K562 (cell line): Measurements from ENCODE around the gene CTIF. TPM values are rescaled to one million over a fixed set of nuclear protein-coding genes. Genes with fewer than 3 reads are reported as not detected.

Experiments used
- ATAC-seq: fragments of 200-7000 bp; cut with Tn5 transposase; 3 replicates; pipeline ENCODE4 v1.9.1; 2020; ENCODE audit warnings: moderate library complexity
- BruUV-seq: library from RNA; stranded (reverse); fragments of 400-500 nt; replicated peaks from 2 replicates; lab custom pipeline; 2021; lab: Mats Ljungman, UMichigan
- CTCF ChIA-PET: fragments of 300-600 bp; formaldehyde crosslinking; extraction: SDS; loops from one replicate; lab custom pipeline; 2021; ENCODE audit warnings: low intra/inter-chr PET ratio; lab: Yijun Ruan, JAX
- POLR2A ChIA-PET: fragments of 300-600, 350-650 bp; sonication (Branson Sonifier 250); formaldehyde crosslinking; extraction: SDS; loops from one replicate; lab custom pipeline; 2021; ENCODE audit warnings: antibody characterized with exemption, inconsistent platforms; lab: Yijun Ruan, JAX
- DNase-seq, 4 experiments: peaks; one replicate each; pipeline versions ENCODE4 v3.0.0 to v3.0.0-alpha.2; 2011 to 2018; ENCODE audit warnings: low spot score in 3 of 4, mixed read lengths in 3 of 4; ENCODE audit errors: extremely low read depth in 1 of 4
- FAIRE-seq: peaks from 2 replicates; lab custom pipeline; 2011; peaks lifted over from hg19 to GRCh38; lab: Jason Lieb, UNC
- H2AFZ ChIP-seq: 2 replicates; pipeline ENCODE4 v1.6.0; 2011; ENCODE audit warnings: low read depth, low read length, control low read depth, inconsistent platforms
- H3K27ac ChIP-seq: fragments of 200-600 bp; 3 replicates; pipeline ENCODE4 v1.8.0; 2011; ENCODE audit warnings: low read depth, mild to moderate bottlenecking, control low read depth, inconsistent platforms, low read length, moderate library complexity, mixed read lengths; ENCODE audit errors: extremely low read depth
- H3K27me3 ChIP-seq, 2 experiments: fragments of 300-600 bp in 1 of 2; 2 replicates in 1 of 2; 3 replicates in 1 of 2; pipeline versions ENCODE4 v1.6.0 to v1.8.0; 2011; ENCODE audit warnings: inconsistent platforms in 2 of 2, low read length in 2 of 2, mild to moderate bottlenecking in 1 of 2, mixed read lengths in 1 of 2, moderate library complexity in 1 of 2; ENCODE audit not compliant: control insufficient read depth in 2 of 2, insufficient read depth in 2 of 2
- H3K36me3 ChIP-seq: fragments of 300-600 bp; 3 replicates; pipeline ENCODE4 v1.8.0; 2011; ENCODE audit warnings: mild to moderate bottlenecking, low read length, inconsistent platforms; ENCODE audit not compliant: control insufficient read depth, insufficient read depth
- H3K4me1 ChIP-seq, 2 experiments: fragments of 200-600 bp in 1 of 2; replicated peaks in 1 of 2; 2 replicates in 1 of 2; 3 replicates in 1 of 2; pipeline versions ENCODE4 v1.5.1 to v1.8.0; 2011; ENCODE audit warnings: inconsistent platforms in 2 of 2, low read length in 2 of 2, mild to moderate bottlenecking in 1 of 2, mixed read lengths in 1 of 2, moderate library complexity in 1 of 2; ENCODE audit not compliant: control insufficient read depth in 2 of 2, insufficient read depth in 2 of 2
- H3K4me2 ChIP-seq: 2 replicates; pipeline ENCODE4 v1.6.1; 2011; ENCODE audit warnings: low read length, control low read depth, inconsistent platforms, mixed read lengths; ENCODE audit not compliant: insufficient read depth
- H3K4me3 ChIP-seq: fragments of 200-600 bp; sonication (generic), shearing (Covaris generic); 2 replicates; pipeline ENCODE4 v1.5.1; 2016; ENCODE audit warnings: control low read depth, inconsistent platforms
- H3K79me2 ChIP-seq: fragments of 200-600 bp; 3 replicates; pipeline ENCODE4 v1.8.0; 2011; ENCODE audit warnings: low read length, inconsistent platforms; ENCODE audit not compliant: control insufficient read depth, insufficient read depth
- H3K9ac ChIP-seq, 2 experiments: 2 replicates each; pipeline versions ENCODE4 v1.6.0 to v1.6.1; 2011; ENCODE audit warnings: low read depth in 2 of 2, low read length in 2 of 2, control low read depth in 1 of 2, inconsistent platforms in 1 of 2, mild to moderate bottlenecking in 1 of 2, mixed read lengths in 1 of 2; ENCODE audit not compliant: insufficient read depth in 1 of 2
- H3K9me1 ChIP-seq: one replicate; pipeline ENCODE4 v1.6.0; 2011; ENCODE audit warnings: inconsistent platforms, mild to moderate bottlenecking, low read length, moderate library complexity; ENCODE audit not compliant: control insufficient read depth, insufficient read depth
- H3K9me3 ChIP-seq: replicated peaks from 2 replicates; pipeline ENCODE4 v1.5.1; 2011; ENCODE audit warnings: low read depth, low read length, inconsistent platforms; ENCODE audit not compliant: control insufficient read depth, insufficient read depth
- H4K20me1 ChIP-seq: replicated peaks from 2 replicates; pipeline ENCODE4 v1.6.1; 2011; ENCODE audit warnings: low read length, inconsistent platforms, mixed read lengths; ENCODE audit not compliant: control insufficient read depth, insufficient read depth
- ZFX ChIP-seq: sonication (generic); formaldehyde crosslinking; IDR thresholded peaks from 2 replicates; pipeline ENCODE4 v1.8.0; 2022; ENCODE audit warnings: mild to moderate bottlenecking, missing genetic modification reagents, moderate library complexity
- ZNF140 ChIP-seq: fragments of 250-450 bp; sonication (Bioruptor Pico); IDR thresholded peaks from 2 replicates; pipeline ENCODE4 v1.8.0; 2021; ENCODE audit warnings: moderate library complexity, mild to moderate bottlenecking, inconsistent platforms
- ZNF444 ChIP-seq: fragments of 250-450 bp; sonication (Bioruptor Pico); IDR thresholded peaks from 2 replicates; pipeline ENCODE4 v1.4.0; 2020; ENCODE audit warnings: mild to moderate bottlenecking, moderate library complexity
- ZNF589 ChIP-seq: fragments of 200-800 bp; sonication (Bioruptor generic); IDR thresholded peaks from 2 replicates; pipeline ENCODE4 v1.6.1; 2016; ENCODE audit warnings: low read depth, missing genetic modification characterization, missing compliant biosample characterization
- ZNF79 ChIP-seq: fragments of 250-450 bp; sonication (Bioruptor Pico); IDR thresholded peaks from 2 replicates; pipeline ENCODE4 v1.4.0; 2020; ENCODE audit warnings: low read depth, mild to moderate bottlenecking, moderate library complexity
- WGBS: fragments of 100-300 bp; shearing (Covaris generic); methylation state at CpG from one replicate; pipeline ENCODE4 v1.1.6; 2016; ENCODE audit warnings: low coverage, mixed read lengths; ENCODE audit not compliant: insufficient coverage; ENCODE audit errors: missing lambda C conversion rate; 5-methylcytosine and 5-hydroxymethylcytosine counted together
- in situ Hi-C: fragments of 300-500 bp; cut with MboI; formaldehyde crosslinking; loops from 4 replicates; pipeline ENCODE4 v1.15.0; 2018; ENCODE audit warnings: inconsistent platforms, mixed read lengths
- intact Hi-C: fragments of 100-400 bp; cut with micrococcal nuclease; formaldehyde crosslinking; loops from 2 replicates; pipeline ENCODE4 v1.14.2; 2022
- polyA plus RNA-seq, 8 experiments: library from polyadenylated mRNA; depleted of rRNA in 4 of 8; stranded (reverse) in 5 of 8; unstranded in 3 of 8; fragments of >200 nt; fragmentation: Nextera tagmentation in 2 of 8; fragmentation: Illumina TruSeq in 1 of 8; extraction: Ambion mirVana in 2 of 8; extraction: Trizol in 1 of 8; gene quantifications; 2 replicates each; pipeline versions ENCODE4 v1.2.1 to v1.2.3, GENCODE V29; 2011 to 2014; ENCODE audit warnings: inconsistent platforms in 1 of 8, missing spikeins in 1 of 8
- total RNA-seq, 7 experiments: library from RNA; depleted of rRNA in 6 of 7; stranded (reverse); fragments of >200 nt in 6 of 7; fragmentation: Illumina TruSeq in 2 of 7; extraction: Trizol in 2 of 7; gene quantifications; 2 replicates each; pipeline versions ENCODE4 v1.2.1 to v1.2.3, GENCODE V29; 2011 to 2021; ENCODE audit warnings: low replicate concordance in 1 of 7
- TF ChIP-seq, protein P1 (sequence below): fragments of 250-450 bp; sonication (Bioruptor Pico); IDR thresholded peaks from 2 replicates; pipeline ENCODE4 v1.8.0; 2021; ENCODE audit warnings: moderate library complexity, mild to moderate bottlenecking, inconsistent platforms
- TF ChIP-seq, protein P2 (sequence below): IDR thresholded peaks from 2 replicates; pipeline ENCODE4 v1.6.1; 2012; ENCODE audit warnings: low read depth, low read length, improper control_type of control experiment, borderline replicate concordance

CTIF gene
- total and polyA plus RNA-seq, 9 of the 15 experiments (the other 6 are each of a cell fraction or from before 2014, with no cell fraction given) = 0.17 to 11.5 (median 2.2) TPM

DNA sequence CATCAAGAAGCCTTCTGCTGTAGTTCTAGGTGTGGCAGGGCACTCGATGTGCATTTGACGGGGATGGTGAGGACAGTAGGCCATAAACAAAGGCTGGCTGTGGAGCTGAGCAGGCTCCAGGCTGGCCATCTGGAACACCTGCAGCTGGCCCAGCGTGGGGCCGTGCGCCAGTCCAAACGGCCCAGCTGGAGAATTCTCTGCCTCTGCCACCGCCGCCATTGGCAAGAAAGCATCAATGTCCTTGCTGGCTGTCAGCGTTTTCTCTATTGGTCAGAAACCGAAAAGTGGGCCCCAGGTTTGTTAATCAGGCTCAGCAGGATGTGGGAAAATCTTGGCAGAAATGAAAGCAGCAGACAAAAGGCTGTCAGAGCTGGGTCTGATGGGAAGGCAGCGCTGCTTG, 24.0 kb upstream of the CTIF start:
- no peak for FAIRE-seq

More for the DNA sequence above, 24.0 kb upstream of the CTIF start:
- ChIA-PET POLR2A (no interaction called here), CTCF (no interaction called here)
- ATAC-seq (no peak), DNase-seq (no peak)
- no TSS peak for BruUV-seq
- H3K4me3 ChIP-seq = no peak overlapping the region
- no peaks in the 10 kb centered on the region for H3K36me3 ChIP-seq
- no peak overlapping the region for H3K27ac ChIP-seq
- H3K9me1 ChIP-seq = no peaks in the 10 kb centered on the region
- no peak overlapping the region for H3K9ac ChIP-seq
- H4K20me1 ChIP-seq = no peaks in the 10 kb centered on the region
- in situ Hi-C loops (no loop called here), intact Hi-C loops (no loop called here)
- H3K79me2 ChIP-seq = no peaks in the 10 kb centered on the region
- 7% methylated on average over 9 of the region's 11 CpGs for WGBS
- peaks cover 0 to 14% of the 10 kb centered on the region in 2 experiments; a peak in 3 of 5 replicates for H3K27me3 ChIP-seq
- TF ChIP-seq ZNF444 (no peak), ZFX (CRISPR knock-in tag) (no peak), ZNF589 (CRISPR knock-in tag) (no peak), ZNF140 (CRISPR knock-in tag) (no peak), ZNF79 (CRISPR knock-in tag) (no peak)
- TF ChIP-seq, protein P1, sequence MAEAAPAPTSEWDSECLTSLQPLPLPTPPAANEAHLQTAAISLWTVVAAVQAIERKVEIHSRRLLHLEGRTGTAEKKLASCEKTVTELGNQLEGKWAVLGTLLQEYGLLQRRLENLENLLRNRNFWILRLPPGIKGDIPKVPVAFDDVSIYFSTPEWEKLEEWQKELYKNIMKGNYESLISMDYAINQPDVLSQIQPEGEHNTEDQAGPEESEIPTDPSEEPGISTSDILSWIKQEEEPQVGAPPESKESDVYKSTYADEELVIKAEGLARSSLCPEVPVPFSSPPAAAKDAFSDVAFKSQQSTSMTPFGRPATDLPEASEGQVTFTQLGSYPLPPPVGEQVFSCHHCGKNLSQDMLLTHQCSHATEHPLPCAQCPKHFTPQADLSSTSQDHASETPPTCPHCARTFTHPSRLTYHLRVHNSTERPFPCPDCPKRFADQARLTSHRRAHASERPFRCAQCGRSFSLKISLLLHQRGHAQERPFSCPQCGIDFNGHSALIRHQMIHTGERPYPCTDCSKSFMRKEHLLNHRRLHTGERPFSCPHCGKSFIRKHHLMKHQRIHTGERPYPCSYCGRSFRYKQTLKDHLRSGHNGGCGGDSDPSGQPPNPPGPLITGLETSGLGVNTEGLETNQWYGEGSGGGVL (CRISPR knock-in tag) = no peak
- TF ChIP-seq, protein P2, sequence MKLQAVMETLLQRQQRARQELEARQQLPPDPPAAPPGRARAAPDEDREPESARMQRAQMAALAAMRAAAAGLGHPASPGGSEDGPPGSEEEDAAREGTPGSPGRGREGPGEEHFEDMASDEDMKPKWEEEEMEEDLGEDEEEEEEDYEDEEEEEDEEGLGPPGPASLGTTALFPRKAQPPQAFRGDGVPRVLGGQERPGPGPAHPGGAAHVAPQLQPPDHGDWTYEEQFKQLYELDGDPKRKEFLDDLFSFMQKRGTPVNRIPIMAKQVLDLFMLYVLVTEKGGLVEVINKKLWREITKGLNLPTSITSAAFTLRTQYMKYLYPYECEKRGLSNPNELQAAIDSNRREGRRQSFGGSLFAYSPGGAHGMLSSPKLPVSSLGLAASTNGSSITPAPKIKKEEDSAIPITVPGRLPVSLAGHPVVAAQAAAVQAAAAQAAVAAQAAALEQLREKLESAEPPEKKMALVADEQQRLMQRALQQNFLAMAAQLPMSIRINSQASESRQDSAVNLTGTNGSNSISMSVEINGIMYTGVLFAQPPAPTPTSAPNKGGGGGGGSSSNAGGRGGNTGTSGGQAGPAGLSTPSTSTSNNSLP = no peak
- H3K4me1 ChIP-seq = no peaks in the 10 kb centered on the region
- no peak overlapping the region for H2AFZ ChIP-seq
- H3K9me3 ChIP-seq = no peaks in the 10 kb centered on the region
- no peak overlapping the region for H3K4me2 ChIP-seq
